ENCODE data around the gene RPS4Y1. TPM values are rescaled to one million over a fixed set of nuclear protein-coding genes. Genes with fewer than 3 reads are reported as not detected.

The RPS4Y1 gene
- polyA plus RNA-seq (2013) = 154 and 158 TPM in 2 replicates

DNA sequence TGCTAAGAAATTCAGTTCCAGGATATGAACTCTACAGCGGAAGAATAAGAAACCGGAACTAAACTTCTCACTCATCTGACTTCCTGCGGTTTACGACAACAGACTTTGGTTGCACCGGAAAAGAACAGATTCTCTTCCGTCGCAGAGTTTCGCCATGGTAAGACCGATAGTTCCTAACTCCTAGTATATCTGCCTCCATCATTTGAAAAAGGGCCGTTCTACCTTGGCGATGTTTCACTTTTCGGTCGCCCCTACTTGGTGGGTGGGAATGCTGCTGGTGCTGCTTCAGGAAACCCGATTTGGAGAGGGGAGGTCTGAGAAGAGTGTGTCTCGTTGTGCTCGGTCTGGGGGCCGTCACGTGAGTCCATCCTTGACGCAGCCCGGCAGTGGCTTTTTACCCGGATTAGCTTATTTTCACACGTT, at the start of gene RPS4Y1:
Gene RPS4Y1 (plus strand): TSS at position 132 of the 423 bp plus-strand sequence. CDS start 23 bp downstream, at position 155.
- Histone ChIP-seq H2AK5ac (ENCODE audit: low read length) (no peak within 1 kb of the TSS), H3K9ac (ENCODE audit: low read length) (peak within 1 kb of the TSS; percentile 65), H3K27me3 (ENCODE audit: insufficient read depth, low read length) (no peaks in the 10 kb centered on the region), H4K8ac (ENCODE audit: low read depth, low read length) (peak within 1 kb of the TSS; percentile 99), H3K14ac (ENCODE audit: low read length) (peak within 1 kb of the TSS; percentile 76), H4K12ac (ENCODE audit: low read depth, low read length) (peak within 1 kb of the TSS; percentile 43), H3K23ac (ENCODE audit: low read length) (no peak within 1 kb of the TSS), H3K4me3 (ENCODE audit: low read depth, low read length) (peak within 1 kb of the TSS; percentile 68), H3K9me3 (ENCODE audit: insufficient read depth, low read depth, low read length) (no peaks in the 10 kb centered on the region), H3K18ac (ENCODE audit: low read length) (peak within 1 kb of the TSS; percentile 59), H2BK5ac (ENCODE audit: low read depth, low read length, poor library complexity) (no peak within 1 kb of the TSS), H2BK120ac (ENCODE audit: insufficient read depth, low read length, poor library complexity) (peak within 1 kb of the TSS; percentile 73), H3K4me2 (ENCODE audit: low read length) (peak within 1 kb of the TSS; percentile 60), H3K79me2 (ENCODE audit: control insufficient read depth, insufficient read depth, low read length, poor library complexity) (peaks cover 8% of the 10 kb centered on the region), H3K4ac (ENCODE audit: low read depth, low read length) (peak within 1 kb of the TSS; percentile 94), H4K91ac (ENCODE audit: low read depth, low read length) (peak within 1 kb of the TSS; percentile 88), H2BK12ac (ENCODE audit: low read length) (no peak within 1 kb of the TSS), H3K4me1 (ENCODE audit: control insufficient read depth in 1 of 2, insufficient read depth in 2 of 2, low read length in 2 of 2) (peaks cover 4 to 5% of the 10 kb centered on the region in 2 experiments), H3K79me1 (ENCODE audit: low read length) (peaks cover 5% of the 10 kb centered on the region), H2AFZ (ENCODE audit: insufficient read depth, low read length, poor library complexity) (peak within 1 kb of the TSS; percentile 73), H3K36me3 (ENCODE audit: control insufficient read depth in 1 of 2, insufficient read depth in 2 of 2, low read length in 2 of 2) (peaks cover 15 to 29% of the 10 kb centered on the region in 2 experiments), H3K27ac (ENCODE audit: low read depth, low read length) (no peak within 1 kb of the TSS)
- peak in 1 of 2 donors; percentile 27 for DNase-seq
- no CpG with 5 or more reads among the region's 22 CpGs for WGBS (ENCODE audit: extremely low coverage, insufficient coverage, insufficient read length)

GRCh38 chrY:2796977-2797523, 44.4 kb upstream of the RPS4Y1 start:
- no peak overlapping the region for H3K14ac ChIP-seq (ENCODE audit: low read length)
- no peak overlapping the region for H3K23ac ChIP-seq (ENCODE audit: low read length)
- no peak overlapping the region for H4K8ac ChIP-seq (ENCODE audit: low read depth, low read length)
- no peaks in the 10 kb centered on the region for H3K9me3 ChIP-seq (ENCODE audit: insufficient read depth, low read depth, low read length)
- H2BK120ac ChIP-seq (ENCODE audit: insufficient read depth, low read length, poor library complexity) = no peak overlapping the region
- H2AK5ac ChIP-seq (ENCODE audit: low read length) = no peak overlapping the region
- H3K9ac ChIP-seq (ENCODE audit: low read length) = no peak overlapping the region
- H3K27ac ChIP-seq (ENCODE audit: low read depth, low read length) = no peak overlapping the region
- no peak overlapping the region for H2BK12ac ChIP-seq (ENCODE audit: low read length)
- no peaks in the 10 kb centered on the region for H3K27me3 ChIP-seq (ENCODE audit: insufficient read depth, low read length)
- no peak overlapping the region for H3K18ac ChIP-seq (ENCODE audit: low read length)
- no peak overlapping the region for H2AFZ ChIP-seq (ENCODE audit: insufficient read depth, low read length, poor library complexity)
- H3K36me3 ChIP-seq (ENCODE audit: control insufficient read depth in 1 of 2, insufficient read depth in 2 of 2, low read length in 2 of 2) = no peaks in the 10 kb centered on the region
- H2BK5ac ChIP-seq (ENCODE audit: low read depth, low read length, poor library complexity) = no peak overlapping the region
- H3K4ac ChIP-seq (ENCODE audit: low read depth, low read length) = no peak overlapping the region
- H3K79me1 ChIP-seq (ENCODE audit: low read length) = no peaks in the 10 kb centered on the region
- peak in 1 of 2 donors; percentile 13 for DNase-seq
- H3K79me2 ChIP-seq (ENCODE audit: control insufficient read depth, insufficient read depth, low read length, poor library complexity) = no peaks in the 10 kb centered on the region
- peaks cover 3 to 8% of the 10 kb centered on the region in 2 experiments for H3K4me1 ChIP-seq (ENCODE audit: control insufficient read depth in 1 of 2, insufficient read depth in 2 of 2, low read length in 2 of 2)
- no peak overlapping the region for H4K12ac ChIP-seq (ENCODE audit: low read depth, low read length)
- WGBS (ENCODE audit: extremely low coverage, insufficient coverage, insufficient read length) = no CpG with 5 or more reads among the region's 7 CpGs
- H3K4me2 ChIP-seq (ENCODE audit: low read length) = no peak overlapping the region
- no peak overlapping the region for H3K4me3 ChIP-seq (ENCODE audit: low read depth, low read length)
- peak overlapping the region; percentile 24 for H4K91ac ChIP-seq (ENCODE audit: low read depth, low read length)

GRCh38 chrY:2797991-2798390, 43.4 kb upstream of the RPS4Y1 start:
- H4K12ac ChIP-seq (ENCODE audit: low read depth, low read length) = no peak overlapping the region
- H3K27me3 ChIP-seq (ENCODE audit: insufficient read depth, low read length) = no peaks in the 10 kb centered on the region
- no peak overlapping the region for H3K18ac ChIP-seq (ENCODE audit: low read length)
- DNase-seq = no peak
- no peak overlapping the region for H2AK5ac ChIP-seq (ENCODE audit: low read length)
- H3K9ac ChIP-seq (ENCODE audit: low read length) = no peak overlapping the region
- no peak overlapping the region for H2AFZ ChIP-seq (ENCODE audit: insufficient read depth, low read length, poor library complexity)
- H2BK12ac ChIP-seq (ENCODE audit: low read length) = no peak overlapping the region
- H4K8ac ChIP-seq (ENCODE audit: low read depth, low read length) = peak overlapping the region; percentile 19
- H3K27ac ChIP-seq (ENCODE audit: low read depth, low read length) = no peak overlapping the region
- no peaks in the 10 kb centered on the region for H3K9me3 ChIP-seq (ENCODE audit: insufficient read depth, low read depth, low read length)
- H3K14ac ChIP-seq (ENCODE audit: low read length) = no peak overlapping the region
- H3K4me3 ChIP-seq (ENCODE audit: low read depth, low read length) = no peak overlapping the region
- H4K91ac ChIP-seq (ENCODE audit: low read depth, low read length) = no peak overlapping the region
- H3K4me1 ChIP-seq (ENCODE audit: control insufficient read depth in 1 of 2, insufficient read depth in 2 of 2, low read length in 2 of 2) = peaks cover 3 to 8% of the 10 kb centered on the region in 2 experiments
- no peak overlapping the region for H3K4me2 ChIP-seq (ENCODE audit: low read length)
- no peak overlapping the region for H3K4ac ChIP-seq (ENCODE audit: low read depth, low read length)
- H2BK120ac ChIP-seq (ENCODE audit: insufficient read depth, low read length, poor library complexity) = no peak overlapping the region
- no peak overlapping the region for H3K23ac ChIP-seq (ENCODE audit: low read length)
- H2BK5ac ChIP-seq (ENCODE audit: low read depth, low read length, poor library complexity) = no peak overlapping the region
- H3K79me1 ChIP-seq (ENCODE audit: low read length) = no peaks in the 10 kb centered on the region
- H3K79me2 ChIP-seq (ENCODE audit: control insufficient read depth, insufficient read depth, low read length, poor library complexity) = no peaks in the 10 kb centered on the region
- no peaks in the 10 kb centered on the region for H3K36me3 ChIP-seq (ENCODE audit: control insufficient read depth in 1 of 2, insufficient read depth in 2 of 2, low read length in 2 of 2)

- Histone ChIP-seq H2AFZ (ENCODE audit: insufficient read depth, low read length, poor library complexity) (no peak overlapping the region), H2AK5ac (ENCODE audit: low read length) (no peak overlapping the region), H3K4me3 (ENCODE audit: low read depth, low read length) (no peak overlapping the region), H3K36me3 (ENCODE audit: control insufficient read depth in 1 of 2, insufficient read depth in 2 of 2, low read length in 2 of 2) (no peaks in the 10 kb centered on the region), H3K9ac (ENCODE audit: low read length) (no peak overlapping the region), H3K23ac (ENCODE audit: low read length) (no peak overlapping the region), H4K91ac (ENCODE audit: low read depth, low read length) (no peak overlapping the region), H2BK5ac (ENCODE audit: low read depth, low read length, poor library complexity) (no peak overlapping the region), H3K9me3 (ENCODE audit: insufficient read depth, low read depth, low read length) (no peaks in the 10 kb centered on the region), H3K79me1 (ENCODE audit: low read length) (no peaks in the 10 kb centered on the region), H3K27me3 (ENCODE audit: insufficient read depth, low read length) (no peaks in the 10 kb centered on the region), H3K27ac (ENCODE audit: low read depth, low read length) (no peak overlapping the region), H4K12ac (ENCODE audit: low read depth, low read length) (no peak overlapping the region), H3K4ac (ENCODE audit: low read depth, low read length) (no peak overlapping the region), H3K4me2 (ENCODE audit: low read length) (no peak overlapping the region), H3K18ac (ENCODE audit: low read length) (no peak overlapping the region), H3K14ac (ENCODE audit: low read length) (no peak overlapping the region), H3K4me1 (ENCODE audit: control insufficient read depth in 1 of 2, insufficient read depth in 2 of 2, low read length in 2 of 2) (peaks cover 3 to 8% of the 10 kb centered on the region in 2 experiments), H2BK120ac (ENCODE audit: insufficient read depth, low read length, poor library complexity) (no peak overlapping the region), H4K8ac (ENCODE audit: low read depth, low read length) (no peak overlapping the region), H3K79me2 (ENCODE audit: control insufficient read depth, insufficient read depth, low read length, poor library complexity) (no peaks in the 10 kb centered on the region), H2BK12ac (ENCODE audit: low read length) (no peak overlapping the region)
- WGBS (ENCODE audit: extremely low coverage, insufficient coverage, insufficient read length) = no CpG with 5 or more reads among the region's 2 CpGs
- DNase-seq = no peak
These were observed 41.2 kb upstream of the RPS4Y1 start for GRCh38 chrY:2800246-2800645.

Data from trophoblast cell (in vitro differentiated cells and primary cell).